Esophagus muscularis mucosa (tissue), 4 donors: ENCODE measurements around the gene CMTR1.

Experiments used
- EP300 ChIP-seq: sonication (generic); formaldehyde crosslinking; IDR thresholded peaks from one replicate; pipeline ENCODE4 v1.6.1; 2017; ENCODE audit warnings: antibody characterized with exemption
- POLR2A ChIP-seq: fragments of 450-650 bp; IDR thresholded peaks from one replicate; pipeline ENCODE4 v1.6.1; 2017; ENCODE audit warnings: antibody characterized with exemption, moderate library complexity, mild to moderate bottlenecking, low read depth
- POLR2AphosphoS5 ChIP-seq, 2 donors: sonication (generic); formaldehyde crosslinking; IDR thresholded peaks; one replicate each; pipeline ENCODE4 v1.6.1; 2017; ENCODE audit warnings: antibody characterized with exemption in 2 of 2
- TF ChIP-seq, protein P1 (sequence below), 3 experiments: fragments of 200-600 bp in 2 of 3; fragments of 450-650 bp in 1 of 3; sonication (generic) in 2 of 3; IDR thresholded peaks; one replicate each; pipeline ENCODE4 v1.5.1; 2017 to 2019; ENCODE audit warnings: antibody characterized with exemption in 3 of 3, mild to moderate bottlenecking in 2 of 3, moderate library complexity in 1 of 3

DNA sequence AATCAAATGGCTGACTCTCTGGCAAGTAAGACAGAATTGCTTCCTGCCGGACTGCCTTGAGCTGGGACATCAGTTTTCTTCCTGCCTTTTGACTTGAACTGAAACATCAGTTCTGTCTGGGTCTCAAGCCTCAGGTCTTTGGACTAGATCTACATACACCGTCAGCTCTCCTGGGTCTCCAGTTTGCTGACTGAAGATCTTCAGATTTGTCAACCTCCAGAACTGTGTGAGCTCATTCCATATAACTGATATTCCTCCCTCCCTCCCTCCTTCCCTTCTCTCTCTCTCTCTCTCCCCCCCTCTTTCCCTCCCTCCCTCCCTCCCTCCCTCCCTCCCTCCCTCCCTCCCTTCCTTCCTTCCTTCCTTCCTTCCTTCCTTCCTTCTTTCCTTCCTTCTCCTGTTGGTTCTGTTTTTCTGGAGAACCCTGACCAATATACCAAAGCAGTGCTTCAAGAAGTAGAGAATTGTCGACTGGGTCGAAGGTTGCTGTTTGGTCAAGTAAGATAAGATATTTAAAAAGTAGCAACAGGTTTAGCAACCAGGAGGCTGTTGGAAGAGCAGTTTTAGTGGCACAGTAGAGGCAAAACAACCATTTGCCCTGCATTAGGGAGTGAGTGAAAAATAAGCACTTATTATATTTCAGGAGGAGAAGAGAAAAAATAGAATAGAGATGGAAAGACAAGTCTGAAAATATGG, 33.1 kb upstream of the CMTR1 start:
- no peak for TF ChIP-seq POLR2A
- TF ChIP-seq, protein P1, sequence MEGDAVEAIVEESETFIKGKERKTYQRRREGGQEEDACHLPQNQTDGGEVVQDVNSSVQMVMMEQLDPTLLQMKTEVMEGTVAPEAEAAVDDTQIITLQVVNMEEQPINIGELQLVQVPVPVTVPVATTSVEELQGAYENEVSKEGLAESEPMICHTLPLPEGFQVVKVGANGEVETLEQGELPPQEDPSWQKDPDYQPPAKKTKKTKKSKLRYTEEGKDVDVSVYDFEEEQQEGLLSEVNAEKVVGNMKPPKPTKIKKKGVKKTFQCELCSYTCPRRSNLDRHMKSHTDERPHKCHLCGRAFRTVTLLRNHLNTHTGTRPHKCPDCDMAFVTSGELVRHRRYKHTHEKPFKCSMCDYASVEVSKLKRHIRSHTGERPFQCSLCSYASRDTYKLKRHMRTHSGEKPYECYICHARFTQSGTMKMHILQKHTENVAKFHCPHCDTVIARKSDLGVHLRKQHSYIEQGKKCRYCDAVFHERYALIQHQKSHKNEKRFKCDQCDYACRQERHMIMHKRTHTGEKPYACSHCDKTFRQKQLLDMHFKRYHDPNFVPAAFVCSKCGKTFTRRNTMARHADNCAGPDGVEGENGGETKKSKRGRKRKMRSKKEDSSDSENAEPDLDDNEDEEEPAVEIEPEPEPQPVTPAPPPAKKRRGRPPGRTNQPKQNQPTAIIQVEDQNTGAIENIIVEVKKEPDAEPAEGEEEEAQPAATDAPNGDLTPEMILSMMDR (IDR thresholded peaks at IDR 0.05) = no peak
- TF ChIP-seq EP300 = no peak
- TF ChIP-seq POLR2AphosphoS5 (IDR thresholded peaks at IDR 0.05) = no peak
